Prostate gland (tissue), 2 donors: ENCODE measurements around the gene B9D2. TPM values are rescaled to one million over a fixed set of nuclear protein-coding genes. Genes with fewer than 3 reads are reported as not detected.
A peak's percentile ranks its signal among the peaks of the same experiment; 100 is the strongest.
"Not testable (repeated sequence)": the region's sequence is repeated elsewhere in the genome, so short reads cannot be mapped to it uniquely, and the experiment has no call there.

ENCODE experiments used
- DNase-seq: peaks from one replicate; pipeline ENCODE4 v3.0.0-alpha.2; 2019; ENCODE audit warnings: low spot score
- H3K27ac ChIP-seq, 2 donors: fragments of 200-600 bp; sonication (generic); 2 replicates each; pipeline ENCODE4 v1.5.1; 2017 to 2019
- H3K27me3 ChIP-seq: fragments of 200-600 bp; sonication (generic); replicated peaks from 2 replicates; pipeline ENCODE4 v1.5.1; 2019; ENCODE audit not compliant: insufficient read depth
- H3K36me3 ChIP-seq, 2 donors: fragments of 200-600 bp; sonication (generic); 1 replicate in 1 of 2; 2 replicates in 1 of 2; pipeline versions ENCODE4 v1.5.1 to v1.8.1; 2017 to 2019
- H3K4me1 ChIP-seq: fragments of 200-600 bp; sonication (generic); replicated peaks from 2 replicates; pipeline ENCODE4 v1.5.1; 2019
- H3K4me3 ChIP-seq, 2 donors: fragments of 200-600 bp; sonication (generic); 2 replicates each; pipeline ENCODE4 v1.5.1; 2017 to 2019
- H3K9me3 ChIP-seq: fragments of 200-600 bp; sonication (generic); 2 replicates; pipeline ENCODE4 v1.5.1; 2017
- POLR2A ChIP-seq: fragments of 450-650 bp; IDR thresholded peaks from one replicate; pipeline ENCODE4 v1.6.1; 2016; ENCODE audit warnings: antibody characterized with exemption, mild to moderate bottlenecking
- POLR2AphosphoS5 ChIP-seq: sonication (generic); formaldehyde crosslinking; IDR thresholded peaks from one replicate; pipeline ENCODE4 v1.6.1; 2017; ENCODE audit warnings: antibody characterized with exemption
- WGBS: methylation state at CpG from one replicate; pipeline ENCODE4 v1.1.5; 2018; 5-methylcytosine and 5-hydroxymethylcytosine counted together
- intact Hi-C: fragments of 100-400 bp; cut with DNase I; formaldehyde crosslinking; loops from one replicate; pipeline ENCODE4 v1.14.2; 2022
- total RNA-seq, 2 donors: library from RNA; depleted of rRNA; stranded (reverse); fragments of >200 nt; gene quantifications; one replicate each; pipeline ENCODE4 v1.1.0, GENCODE V29; 2016
- TF ChIP-seq, protein P1 (sequence below), 4 experiments: fragments of 200-600 bp in 2 of 4; fragments of 450-650 bp in 2 of 4; sonication (generic) in 2 of 4; IDR thresholded peaks; 1 replicate in 3 of 4; 2 replicates in 1 of 4; pipeline ENCODE4 v1.5.1; 2016 to 2019; ENCODE audit warnings: antibody characterized with exemption in 4 of 4, mild to moderate bottlenecking in 2 of 4, moderate library complexity in 2 of 4

The B9D2 gene
- total RNA-seq, 2 donors from 2014 or later: 10.7 to 17.1 TPM

DNA sequence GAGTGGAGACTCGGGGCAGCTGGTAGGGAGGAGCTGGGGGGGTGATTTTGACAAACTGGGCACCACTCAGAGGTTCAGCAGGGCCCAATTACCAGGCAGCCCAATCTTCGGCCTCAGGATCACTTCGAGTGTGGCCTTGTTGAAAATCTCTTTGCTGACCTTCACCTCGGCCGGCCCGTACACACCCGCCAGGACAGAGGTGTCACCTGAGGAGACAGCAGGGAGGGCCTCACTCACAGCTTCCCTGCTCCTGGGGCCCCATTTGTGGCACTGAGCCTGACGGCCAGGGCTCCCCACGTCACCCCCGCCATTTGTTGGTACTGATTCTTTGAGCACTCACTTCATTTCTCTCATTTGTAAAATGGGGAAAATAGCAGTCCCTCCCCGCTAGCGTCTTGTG is 28.8 kb upstream of the B9D2 start:
- DNase-seq: no peak
- WGBS: 82% methylated on average over 12 of the region's 12 CpGs
- intact Hi-C loops: no loop called here
- TF ChIP-seq, protein P1, sequence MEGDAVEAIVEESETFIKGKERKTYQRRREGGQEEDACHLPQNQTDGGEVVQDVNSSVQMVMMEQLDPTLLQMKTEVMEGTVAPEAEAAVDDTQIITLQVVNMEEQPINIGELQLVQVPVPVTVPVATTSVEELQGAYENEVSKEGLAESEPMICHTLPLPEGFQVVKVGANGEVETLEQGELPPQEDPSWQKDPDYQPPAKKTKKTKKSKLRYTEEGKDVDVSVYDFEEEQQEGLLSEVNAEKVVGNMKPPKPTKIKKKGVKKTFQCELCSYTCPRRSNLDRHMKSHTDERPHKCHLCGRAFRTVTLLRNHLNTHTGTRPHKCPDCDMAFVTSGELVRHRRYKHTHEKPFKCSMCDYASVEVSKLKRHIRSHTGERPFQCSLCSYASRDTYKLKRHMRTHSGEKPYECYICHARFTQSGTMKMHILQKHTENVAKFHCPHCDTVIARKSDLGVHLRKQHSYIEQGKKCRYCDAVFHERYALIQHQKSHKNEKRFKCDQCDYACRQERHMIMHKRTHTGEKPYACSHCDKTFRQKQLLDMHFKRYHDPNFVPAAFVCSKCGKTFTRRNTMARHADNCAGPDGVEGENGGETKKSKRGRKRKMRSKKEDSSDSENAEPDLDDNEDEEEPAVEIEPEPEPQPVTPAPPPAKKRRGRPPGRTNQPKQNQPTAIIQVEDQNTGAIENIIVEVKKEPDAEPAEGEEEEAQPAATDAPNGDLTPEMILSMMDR (IDR thresholded peaks at IDR 0.05): no peak
- TF ChIP-seq POLR2A: no peak
- Histone ChIP-seq H3K36me3 (peaks cover 0 to 6% of the 10 kb centered on the region in 2 donors), H3K9me3 (no peaks in the 10 kb centered on the region), H3K4me3 (no peak overlapping the region), H3K27ac (no peak overlapping the region), H3K4me1 (peaks cover 5% of the 10 kb centered on the region), H3K27me3 (no peaks in the 10 kb centered on the region)

DNA sequence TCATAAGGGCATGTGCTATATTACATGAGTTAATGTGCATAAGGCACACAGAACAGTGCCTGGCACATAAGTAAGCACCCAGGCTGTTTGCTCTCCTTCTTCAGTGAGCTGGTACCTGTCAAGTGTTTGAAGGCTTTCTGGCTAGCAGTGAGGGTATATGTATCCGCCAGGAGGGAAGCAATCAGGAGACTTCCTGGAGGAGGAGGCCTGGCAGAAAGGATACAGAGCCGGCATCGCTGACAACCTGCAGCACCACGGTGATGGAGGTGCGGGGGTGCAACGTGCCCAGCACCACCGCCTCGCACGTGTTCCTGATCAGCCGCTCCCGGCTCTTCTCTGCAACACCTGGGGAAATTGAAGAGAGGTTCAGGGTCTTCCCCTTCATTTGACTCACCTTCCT is 27.7 kb upstream of the B9D2 start:
- peaks cover 0 to 6% of the 10 kb centered on the region in 2 donors for H3K36me3 ChIP-seq
- no peak overlapping the region for H3K4me3 ChIP-seq
- no peak for DNase-seq
- no peak for TF ChIP-seq POLR2AphosphoS5
- no peak for TF ChIP-seq POLR2A
- TF ChIP-seq, protein P1 (IDR thresholded peaks at IDR 0.05): no peak
- H3K9me3 ChIP-seq: no peaks in the 10 kb centered on the region
- intact Hi-C loops: no loop called here
- WGBS: 85% methylated on average over 11 of the region's 11 CpGs
- no peaks in the 10 kb centered on the region for H3K27me3 ChIP-seq
- H3K27ac ChIP-seq: no peak overlapping the region
- H3K4me1 ChIP-seq: peaks cover 3% of the 10 kb centered on the region

DNA sequence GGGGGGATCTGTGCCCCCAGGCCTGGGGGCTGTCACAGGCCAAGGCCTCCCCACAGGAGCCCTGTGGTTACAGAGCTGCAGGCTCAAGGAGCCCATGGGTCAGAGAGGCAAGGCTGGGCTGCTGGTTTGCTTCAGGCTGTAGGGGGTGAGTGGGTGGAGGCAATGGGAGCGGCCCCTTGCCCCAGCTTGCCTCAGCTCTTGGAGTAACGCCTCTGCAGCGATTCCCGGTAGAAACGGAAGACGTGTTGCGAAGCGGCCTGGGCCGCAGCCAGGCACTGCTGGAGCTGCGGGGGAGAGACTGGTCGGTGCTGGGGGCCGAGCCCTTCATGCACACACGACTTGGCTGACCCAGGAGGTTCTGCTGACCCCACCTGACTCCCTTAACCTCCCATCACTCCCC is 22.5 kb upstream of the B9D2 start:
- no peak overlapping the region for H3K4me3 ChIP-seq
- H3K27me3 ChIP-seq: no peaks in the 10 kb centered on the region
- intact Hi-C loops: no loop called here
- peak; percentile 23 for DNase-seq
- H3K36me3 ChIP-seq: peaks cover 0 to 4% of the 10 kb centered on the region in 2 donors
- H3K4me1 ChIP-seq: no peaks in the 10 kb centered on the region
- TF ChIP-seq POLR2A: no peak
- TF ChIP-seq, protein P1 (IDR thresholded peaks at IDR 0.05): no peak
- TF ChIP-seq POLR2AphosphoS5: no peak
- no peak overlapping the region for H3K27ac ChIP-seq
- WGBS: 63% methylated on average over 13 of the region's 13 CpGs
- no peaks in the 10 kb centered on the region for H3K9me3 ChIP-seq

DNA sequence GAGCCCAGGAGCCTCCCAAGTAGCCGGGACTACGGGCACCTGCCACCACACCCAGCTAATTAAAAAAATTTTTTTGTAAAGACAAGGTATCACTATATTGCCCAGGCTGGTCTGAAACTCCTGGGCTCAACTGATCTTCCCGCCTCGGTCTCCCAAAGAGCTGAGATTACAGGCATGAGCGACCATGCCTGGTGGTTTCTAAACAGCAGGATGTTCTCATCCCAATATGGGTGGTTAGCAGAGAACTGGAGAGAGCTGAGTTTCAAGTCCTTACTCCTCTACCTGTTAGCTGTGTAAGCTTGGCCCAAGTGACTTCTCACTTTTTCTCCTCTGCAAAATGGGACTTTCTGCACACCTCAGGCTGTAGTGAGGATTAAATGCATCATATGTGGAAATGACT is 20.4 kb upstream of the B9D2 start:
- TF ChIP-seq POLR2A: no peak
- TF ChIP-seq POLR2AphosphoS5: no peak
- TF ChIP-seq, protein P1 (IDR thresholded peaks at IDR 0.05): no peak
- intact Hi-C loops: no loop called here
- H3K27me3 ChIP-seq: no peaks in the 10 kb centered on the region
- H3K27ac ChIP-seq: no peak overlapping the region
- DNase-seq: no peak
- H3K4me1 ChIP-seq: no peaks in the 10 kb centered on the region
- WGBS: 92% methylated on average over 5 of the region's 5 CpGs
- no peak overlapping the region for H3K4me3 ChIP-seq
- no peaks in the 10 kb centered on the region for H3K36me3 ChIP-seq
- no peaks in the 10 kb centered on the region for H3K9me3 ChIP-seq

DNA sequence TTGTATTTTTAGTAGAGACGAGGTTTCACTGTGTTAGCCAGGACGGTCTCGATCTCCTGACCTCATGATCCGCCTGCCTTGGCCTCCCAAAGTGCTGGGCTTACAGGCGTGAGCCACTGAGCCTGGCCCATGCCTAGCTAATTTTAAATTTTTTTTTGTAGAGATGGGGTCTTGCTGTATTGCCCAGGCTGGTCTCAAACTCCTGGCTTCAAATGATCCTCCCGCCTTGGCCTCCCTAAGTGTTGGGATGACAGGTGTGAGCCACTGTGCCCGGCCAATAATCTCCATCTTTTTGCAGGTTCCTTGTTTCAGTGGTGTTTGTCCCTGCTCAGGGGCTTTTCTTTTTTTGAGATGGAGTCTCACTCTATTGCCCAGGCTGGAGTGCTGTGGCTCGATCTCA is 17.6 kb upstream of the B9D2 start:
- H3K36me3 ChIP-seq, DNase-seq, intact Hi-C loops, H3K27ac ChIP-seq, H3K4me3 ChIP-seq, H3K27me3 ChIP-seq, H3K4me1 ChIP-seq, H3K9me3 ChIP-seq: not testable (repeated sequence)
- 93% methylated on average over 8 of the region's 8 CpGs for WGBS
